GM19452 (cell line): ENCODE measurements around the gene MRC1.
A peak's percentile ranks its signal among the peaks of the same experiment; 100 is the strongest.

ENCODE experiments used
- ATAC-seq: cut with Tn5 transposase; IDR thresholded peaks from one replicate; pipeline ENCODE4 v1.9.1; 2021; ENCODE audit not compliant: unreplicated experiment

Gene MRC1

DNA sequence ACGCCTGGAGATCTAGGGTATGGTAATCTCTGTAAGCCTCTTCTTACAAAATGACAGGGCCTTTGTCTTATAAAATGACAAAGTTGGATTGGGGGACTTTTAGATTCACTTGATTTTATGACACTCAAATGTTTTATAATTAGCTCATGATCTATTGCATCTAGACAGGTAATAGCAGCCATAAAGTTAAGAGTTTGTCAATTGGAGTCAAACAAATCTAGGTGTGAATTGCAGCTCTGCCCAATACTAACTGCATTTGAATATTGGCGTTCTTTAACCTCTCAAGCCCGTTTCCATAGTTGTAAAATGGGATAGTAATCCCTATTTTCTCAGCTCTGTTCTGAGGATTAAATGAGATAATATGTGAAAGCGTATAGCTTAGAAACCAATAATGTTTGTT lies 14.1 kb upstream of the MRC1 start:
- no peak for ATAC-seq

DNA sequence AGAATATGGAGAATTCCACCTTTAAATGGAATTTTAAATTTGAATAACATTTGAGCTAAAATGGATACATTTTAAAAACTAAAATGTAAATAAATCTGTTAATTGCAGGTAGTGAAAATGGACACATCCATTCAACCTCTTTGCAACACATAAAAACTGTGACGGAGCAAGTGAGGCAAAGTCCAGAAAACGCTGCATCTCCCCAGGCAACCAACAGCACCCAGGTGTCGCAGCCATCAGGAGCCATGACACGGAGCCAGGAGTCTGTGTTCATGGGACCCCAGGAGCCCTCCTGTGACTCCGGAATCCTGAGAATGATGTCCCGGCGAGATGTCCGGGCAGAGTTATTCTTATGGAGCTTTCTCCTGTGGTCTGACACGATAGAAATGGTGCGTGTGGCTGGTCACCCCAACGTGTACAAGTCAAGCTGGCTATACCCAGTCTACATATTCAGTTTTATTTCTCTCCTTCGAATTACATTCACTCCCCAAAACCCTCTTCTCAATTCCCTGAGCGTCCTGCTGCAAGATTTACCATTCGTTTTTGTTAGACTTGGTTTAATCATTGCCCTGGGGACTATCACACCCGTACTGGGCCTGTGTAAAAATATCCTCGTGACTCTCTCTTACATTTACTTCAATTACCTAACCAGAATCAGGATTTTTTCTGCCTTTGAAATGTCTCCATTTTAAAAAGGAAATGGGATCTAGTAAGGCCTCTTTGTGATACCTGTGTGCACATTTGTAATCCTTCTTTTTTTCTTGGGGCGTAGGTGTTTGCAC lies 13.1 kb upstream of the MRC1 start:
- ATAC-seq: no peak

DNA sequence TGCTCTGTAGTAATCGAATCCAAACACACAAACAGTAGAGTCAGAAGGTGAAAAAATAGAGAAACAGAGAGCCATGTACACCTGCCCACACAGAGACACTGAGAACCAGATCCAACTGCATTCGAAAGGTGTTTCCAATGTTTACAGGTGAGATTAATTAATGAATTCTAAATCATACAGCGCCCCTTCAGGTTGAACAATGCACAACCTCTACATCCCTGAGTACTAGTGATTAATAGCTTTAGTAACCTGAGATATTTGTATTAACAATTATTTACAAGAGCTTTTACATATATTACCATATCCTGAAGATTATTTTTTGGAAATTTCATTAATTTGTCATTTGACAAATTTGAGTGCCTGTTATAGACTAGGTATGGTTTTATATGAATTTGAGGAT lies 7.6 kb upstream of the MRC1 start:
- no peak for ATAC-seq

DNA sequence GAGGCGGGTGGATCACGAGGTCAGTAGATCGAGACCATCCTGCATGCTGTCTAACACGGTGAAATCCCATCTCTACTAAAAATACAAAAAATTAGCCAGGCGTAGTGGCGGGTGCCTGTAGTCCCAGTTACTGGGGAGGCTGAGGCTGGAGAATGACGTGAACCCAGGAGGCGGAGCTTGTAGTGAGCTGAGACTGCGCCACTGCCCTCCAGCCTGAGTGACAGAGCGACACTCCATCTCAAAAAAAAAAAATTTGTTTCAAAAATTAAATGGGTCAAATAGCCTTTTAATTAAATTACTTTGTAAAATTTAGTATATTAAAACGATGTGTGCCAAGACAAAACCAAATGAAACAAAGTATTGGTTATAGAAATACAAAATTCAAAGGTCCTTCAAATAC lies 6.8 kb upstream of the MRC1 start:
- ATAC-seq: no peak

DNA sequence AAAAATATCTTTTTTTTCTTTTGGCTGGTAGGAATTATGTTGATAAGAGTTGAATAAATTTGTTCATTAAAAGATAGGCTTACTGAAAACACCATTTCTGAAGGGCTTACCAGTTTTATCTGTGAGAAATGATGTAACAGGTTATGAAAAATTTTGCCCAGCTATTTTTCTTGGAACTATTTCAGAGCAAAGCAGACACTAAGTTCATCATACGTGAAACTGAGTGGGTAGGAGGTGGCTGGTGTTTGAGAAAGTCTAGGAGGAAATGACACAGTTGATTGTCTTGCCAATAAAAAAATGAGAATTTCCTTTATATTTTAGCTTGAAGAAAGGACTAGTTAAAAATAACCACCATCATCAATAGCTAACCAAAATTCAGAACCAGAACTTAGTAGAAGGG lies 6.2 kb upstream of the MRC1 start:
- no peak for ATAC-seq

DNA sequence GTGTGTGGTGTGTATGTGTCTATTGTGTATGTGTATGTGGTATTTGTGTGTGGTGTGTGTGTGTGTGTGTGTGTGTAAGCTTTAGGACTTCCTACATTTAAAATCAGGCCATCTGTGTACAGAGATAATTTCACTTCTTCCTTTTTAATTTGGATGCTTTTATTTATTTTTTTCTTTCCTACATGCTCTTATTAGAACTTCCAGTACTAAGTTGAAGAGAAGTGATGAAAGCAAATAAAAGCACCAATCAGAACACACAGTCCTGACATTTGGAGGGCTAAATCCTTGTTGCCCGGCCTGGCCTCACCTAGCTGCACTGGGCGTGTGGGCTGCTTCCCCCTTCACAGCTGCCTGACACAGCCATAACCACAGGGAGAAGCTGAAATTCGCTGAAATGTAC lies 3.8 kb upstream of the MRC1 start:
- peak; percentile 11 for ATAC-seq

DNA sequence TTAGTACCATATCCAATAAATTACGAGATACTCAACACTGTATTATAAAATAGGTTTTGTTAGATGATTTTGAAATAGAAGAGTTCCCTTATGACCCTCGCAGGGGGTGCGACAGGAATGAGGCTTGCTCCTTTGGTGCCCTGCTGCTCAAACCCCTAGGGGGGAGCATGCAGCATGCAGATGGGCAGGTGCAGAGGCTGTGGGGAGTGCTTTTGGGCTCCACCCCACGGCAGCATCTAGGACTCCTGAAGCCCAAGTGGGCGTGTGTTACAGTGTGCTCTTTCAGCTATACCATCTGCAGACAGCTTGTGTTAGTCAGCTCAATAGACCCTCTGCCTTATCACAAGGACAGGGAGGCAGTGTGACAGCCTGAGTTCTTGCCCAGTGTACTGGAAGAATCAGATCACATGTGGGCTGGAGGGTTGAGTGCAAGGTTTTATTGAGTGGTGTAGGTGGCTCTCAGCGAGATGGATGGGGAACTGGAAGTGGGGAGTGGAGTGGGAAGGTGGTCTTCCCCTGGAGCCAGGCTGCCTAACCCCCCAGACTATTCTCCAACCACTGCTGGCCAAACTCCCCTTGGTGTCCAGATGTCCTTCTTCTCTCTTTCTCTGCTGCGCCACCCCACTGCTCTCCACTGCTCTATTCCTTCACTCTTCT lies 3.1 kb upstream of the MRC1 start:
- peak; percentile 87 for ATAC-seq

DNA sequence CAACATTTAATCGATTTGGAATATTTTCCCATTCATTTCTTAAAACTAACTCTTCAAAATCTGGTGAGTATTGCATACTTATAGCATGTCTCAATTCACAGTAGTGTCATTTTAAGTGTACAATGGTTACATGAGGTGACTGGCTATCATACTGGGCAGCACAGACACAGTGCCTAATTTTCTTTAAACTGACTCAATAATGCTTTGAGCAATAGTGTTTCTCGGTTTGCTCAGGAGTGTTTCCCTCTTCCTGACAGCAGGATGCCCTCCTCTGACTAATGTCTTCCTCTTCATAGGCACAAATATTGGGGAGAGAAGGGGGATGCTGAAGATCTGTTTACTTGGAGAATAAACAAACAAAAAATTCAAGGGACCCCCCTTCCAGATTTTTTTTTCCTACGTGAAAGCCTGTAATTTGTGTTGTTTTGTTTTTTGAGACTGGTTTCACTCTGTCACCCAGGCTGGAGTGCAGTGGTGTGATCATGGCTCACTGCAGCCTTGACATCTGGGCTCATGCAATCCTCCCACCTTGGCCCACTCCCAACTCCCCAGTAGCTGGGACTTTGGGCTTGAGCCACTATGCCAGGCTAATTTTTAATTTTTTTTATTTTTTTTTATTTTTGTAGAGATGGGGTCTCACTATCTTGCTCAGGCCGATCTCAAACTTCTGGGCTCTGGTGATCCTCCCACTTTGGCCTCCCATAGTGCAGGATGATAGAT lies 2.2 kb downstream of the MRC1 start:
- no peak for ATAC-seq

DNA sequence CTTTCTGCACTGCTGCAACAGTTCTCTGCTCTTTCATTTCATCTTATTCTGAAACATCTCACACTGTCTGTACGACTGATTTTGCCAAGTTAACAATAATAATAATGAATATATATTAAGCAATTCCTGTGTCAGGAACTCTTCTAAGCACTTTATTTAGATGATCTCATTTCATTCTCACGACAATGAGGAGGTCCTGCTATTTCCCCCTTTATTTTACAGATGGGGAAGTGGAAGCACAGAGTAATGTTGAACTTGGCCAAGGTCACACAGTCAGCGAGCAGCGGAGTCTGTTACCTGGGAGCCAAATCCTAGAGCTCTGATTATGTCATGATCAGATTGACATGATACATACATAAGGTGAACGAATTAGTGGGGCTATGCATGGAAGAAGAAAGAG lies 5.8 kb downstream of the MRC1 start:
- ATAC-seq: no peak

DNA sequence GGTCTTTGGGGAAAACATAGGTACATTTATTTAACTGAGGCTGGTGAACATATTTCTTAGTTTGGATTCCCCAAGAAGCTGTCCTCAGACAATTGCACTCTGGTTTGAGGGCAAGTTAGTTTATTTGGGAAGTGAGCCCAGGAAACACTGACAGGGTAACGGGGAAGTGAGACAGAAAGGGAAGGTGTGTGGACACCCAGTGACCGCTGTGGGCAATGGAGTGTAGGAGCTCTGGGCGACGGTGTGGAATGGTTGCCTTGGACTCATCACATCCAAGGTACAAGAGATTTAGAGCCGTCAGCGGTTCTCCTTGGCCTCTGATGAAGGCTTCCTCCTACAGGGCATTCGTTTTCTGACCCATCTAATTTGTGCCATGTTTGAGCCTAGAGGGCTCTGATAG lies 7.1 kb downstream of the MRC1 start:
- ATAC-seq: no peak

DNA sequence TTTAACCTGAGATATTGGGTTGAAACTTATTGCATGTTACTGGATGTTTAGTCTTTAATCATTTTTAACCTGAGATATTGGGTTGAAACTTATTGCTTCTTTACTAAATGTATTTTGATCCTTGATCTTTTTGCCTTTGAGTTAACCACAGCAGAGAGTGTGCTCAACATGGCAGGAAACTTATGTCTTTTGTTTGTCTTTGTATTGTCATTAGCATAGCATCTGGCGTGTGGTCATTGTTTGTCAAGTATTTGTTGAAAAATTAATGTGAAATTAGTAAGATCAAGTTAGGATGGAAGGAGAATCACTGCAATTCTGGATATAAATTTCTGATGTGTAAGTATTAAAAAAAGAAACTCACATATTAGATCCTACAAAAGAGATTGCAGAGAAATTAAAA lies 8.2 kb downstream of the MRC1 start:
- no peak for ATAC-seq

DNA sequence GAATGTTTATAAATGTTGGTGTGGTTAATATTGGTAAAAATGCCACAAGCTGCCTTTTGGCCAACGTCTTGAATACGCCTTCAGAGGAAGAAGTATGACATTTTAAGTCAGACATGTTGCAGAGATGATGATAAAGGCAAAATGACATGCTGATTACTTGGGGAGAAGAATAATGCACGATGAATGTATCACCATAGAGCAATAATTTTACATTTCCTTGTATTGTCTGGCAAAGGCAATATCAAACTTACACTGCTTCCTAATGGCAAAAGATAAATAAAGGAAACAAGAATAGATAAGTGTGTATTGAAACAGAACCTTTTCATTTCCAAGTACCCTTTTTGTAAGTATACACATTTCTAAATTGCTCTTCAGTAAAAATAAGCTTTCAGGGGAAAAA lies 8.6 kb downstream of the MRC1 start:
- no peak for ATAC-seq

DNA sequence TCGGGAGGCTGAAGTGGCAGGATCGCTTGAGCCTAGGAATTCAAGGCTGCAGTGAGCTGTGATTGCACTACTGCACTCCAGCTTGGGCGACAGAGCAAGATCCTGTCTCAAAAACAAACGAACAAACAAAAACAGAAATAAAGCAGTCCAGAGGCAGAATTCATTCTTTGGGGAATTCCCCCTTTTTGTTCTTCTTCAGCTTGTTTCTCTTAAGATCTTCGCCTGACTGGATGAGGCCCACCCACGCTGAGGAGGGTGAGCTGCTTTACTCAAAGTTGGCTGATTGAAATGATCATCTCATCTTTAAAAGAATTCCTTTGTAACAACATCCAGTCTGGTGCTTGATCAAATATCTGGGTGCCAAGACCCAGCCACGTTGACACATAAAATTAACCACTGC lies 10.7 kb downstream of the MRC1 start:
- no peak for ATAC-seq

DNA sequence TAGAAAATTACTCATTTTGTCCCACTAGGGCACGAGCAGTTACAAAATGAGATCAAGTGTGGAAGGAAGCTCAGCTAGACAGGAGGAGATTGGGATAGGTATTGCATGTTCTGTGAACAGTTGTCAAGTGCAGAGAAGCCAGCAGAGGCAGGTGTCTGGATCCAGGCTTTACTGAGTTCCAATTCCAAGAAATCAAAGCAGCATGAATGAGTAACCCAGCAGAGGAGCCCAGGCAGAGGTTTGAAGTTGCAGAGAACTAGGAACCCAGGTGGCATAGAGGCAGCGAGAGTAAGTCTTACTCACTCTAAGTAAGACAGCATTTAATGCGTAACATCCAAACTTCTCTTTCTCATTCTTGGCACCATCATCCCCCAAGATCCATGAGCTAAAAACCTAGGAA lies 11.8 kb downstream of the MRC1 start:
- ATAC-seq: no peak

DNA sequence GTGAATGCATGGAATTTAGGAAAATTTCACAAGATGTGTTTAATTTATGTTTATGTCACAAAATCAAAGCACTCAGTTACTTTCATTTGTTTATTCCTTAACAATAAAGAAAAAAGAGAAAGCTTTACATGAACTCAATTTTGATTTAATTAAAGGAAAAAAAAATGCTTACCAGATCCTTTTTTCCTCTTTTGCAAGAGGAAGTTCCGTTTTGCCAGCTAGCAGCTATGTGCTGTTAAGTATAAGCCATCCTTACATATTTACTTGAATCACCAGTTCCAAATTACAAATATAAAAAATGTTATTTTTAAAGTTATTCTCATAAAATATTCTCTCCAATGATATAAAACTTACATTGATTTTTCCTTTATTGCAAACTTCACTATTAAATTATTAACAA lies 12.7 kb downstream of the MRC1 start:
- ATAC-seq: no peak

DNA sequence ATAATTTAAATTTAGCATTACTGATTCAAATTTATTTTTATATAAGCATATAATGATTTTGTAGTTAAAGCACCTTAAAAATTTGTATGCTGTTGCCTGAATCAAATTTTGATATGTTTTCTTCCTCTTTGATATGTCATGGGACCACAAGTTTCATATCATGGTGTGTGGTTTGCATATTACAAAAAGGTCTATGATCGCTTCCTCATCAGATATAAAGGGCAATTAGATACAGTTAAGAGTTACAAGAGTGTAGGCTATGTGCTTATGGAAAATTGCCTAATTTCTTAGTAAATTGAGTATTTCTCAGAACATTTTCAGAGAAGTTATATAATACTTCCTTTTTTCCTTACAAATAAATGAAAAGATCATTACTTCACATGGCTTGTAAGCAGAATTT lies 22.2 kb downstream of the MRC1 start:
- no peak for ATAC-seq

DNA sequence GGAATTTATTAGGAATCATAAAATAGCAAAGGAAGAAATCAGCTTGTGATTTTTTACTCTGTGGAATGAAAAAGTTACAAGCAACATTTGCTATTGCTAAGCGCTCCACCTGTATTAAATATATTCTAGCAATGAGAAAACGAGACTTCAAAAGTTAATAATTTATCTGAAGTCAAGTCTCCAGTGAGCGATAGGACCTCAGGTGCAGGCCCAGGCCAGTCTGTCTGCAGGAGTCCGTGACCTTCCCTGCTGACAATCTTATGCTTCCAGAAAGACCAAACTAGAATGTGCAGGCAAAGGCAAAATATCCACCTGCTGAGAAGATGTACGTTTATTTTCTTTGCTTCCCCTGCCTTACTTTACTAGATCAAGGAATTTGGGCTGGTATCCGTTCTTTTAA lies 22.7 kb downstream of the MRC1 start:
- ATAC-seq: no peak

DNA sequence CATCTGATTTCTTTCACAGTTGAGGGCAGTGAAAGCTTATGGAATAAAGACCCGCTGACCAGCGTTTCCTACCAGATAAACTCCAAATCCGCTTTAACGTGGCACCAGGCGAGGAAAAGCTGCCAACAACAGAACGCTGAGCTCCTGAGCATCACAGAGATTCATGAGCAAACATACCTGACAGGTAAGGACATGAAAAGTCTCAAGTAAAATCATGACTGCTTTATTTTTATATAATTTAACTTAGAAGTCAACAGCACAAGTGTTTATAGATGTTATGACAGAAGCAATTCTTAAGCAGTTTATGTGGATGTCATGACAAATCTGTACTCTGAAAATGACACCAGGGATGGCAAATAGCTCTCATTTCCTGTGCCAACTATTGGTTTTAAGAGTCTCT lies 24.5 kb downstream of the MRC1 start:
- ATAC-seq: no peak

DNA sequence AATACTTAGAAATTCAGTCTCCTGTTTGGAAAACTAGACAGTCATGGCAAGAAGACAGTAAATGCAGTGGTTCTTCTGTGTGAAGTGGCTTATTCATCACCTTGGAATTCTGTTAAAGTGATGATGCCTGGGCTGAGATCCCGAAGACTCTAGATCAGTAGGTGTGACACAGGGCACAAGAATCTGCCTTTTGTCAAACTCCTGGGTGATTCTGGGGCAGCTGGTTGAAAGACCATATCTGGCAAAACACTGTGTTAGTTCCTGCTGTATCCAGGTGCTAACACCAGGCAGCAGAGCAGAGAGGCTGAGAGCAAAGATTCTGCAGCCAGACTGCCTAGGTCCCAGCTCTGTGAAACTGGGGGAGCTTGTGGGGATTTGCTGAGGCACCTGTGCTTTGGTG lies 26.5 kb downstream of the MRC1 start:
- no peak for ATAC-seq

DNA sequence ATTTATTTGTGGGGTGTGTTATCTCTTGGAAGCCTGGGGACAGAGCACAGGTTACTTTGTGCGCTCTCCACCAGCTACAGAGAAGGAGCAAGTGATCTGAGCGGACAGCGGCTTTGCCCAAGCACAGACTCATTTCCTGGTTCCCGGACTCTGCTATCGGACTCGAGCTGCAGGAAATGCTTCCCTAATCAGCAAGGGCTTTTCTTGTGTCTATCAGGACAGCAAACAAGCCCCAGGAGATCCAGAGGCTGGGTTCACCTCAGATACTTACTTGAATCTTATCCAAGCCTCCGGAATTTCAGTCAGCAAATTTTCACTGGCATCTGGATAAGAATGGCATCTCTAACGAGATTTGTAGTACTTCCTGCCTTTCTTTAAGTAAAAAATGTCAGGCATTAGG lies 27.8 kb downstream of the MRC1 start:
- ATAC-seq: no peak

DNA sequence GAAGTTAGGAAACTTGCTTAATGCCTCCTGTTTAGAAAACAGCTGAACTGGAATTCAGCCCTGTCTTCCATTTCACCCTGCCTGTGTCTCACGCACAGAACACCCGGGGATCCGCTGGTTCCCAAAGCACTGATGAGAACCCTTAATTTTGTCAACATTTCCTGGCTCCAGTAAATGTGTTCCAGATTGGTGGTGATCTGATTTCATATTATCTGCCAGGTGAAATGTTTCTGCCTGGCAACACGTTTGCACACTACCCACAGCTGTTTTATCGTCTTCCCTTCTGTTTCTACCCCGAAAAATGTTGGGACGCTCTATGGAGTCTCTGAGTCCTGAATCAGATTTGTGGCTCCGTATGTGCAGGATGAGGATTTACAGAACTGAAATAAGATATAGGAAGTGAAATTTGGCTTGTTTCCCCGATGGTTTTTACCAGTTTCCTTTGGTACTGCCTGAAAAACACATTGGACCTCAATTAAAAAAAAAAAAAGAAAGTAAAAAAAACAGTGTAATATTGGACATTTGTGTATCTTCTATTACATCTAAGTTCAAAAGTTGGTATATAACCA lies 29.0 kb downstream of the MRC1 start:
- peak; percentile 61 for ATAC-seq

DNA sequence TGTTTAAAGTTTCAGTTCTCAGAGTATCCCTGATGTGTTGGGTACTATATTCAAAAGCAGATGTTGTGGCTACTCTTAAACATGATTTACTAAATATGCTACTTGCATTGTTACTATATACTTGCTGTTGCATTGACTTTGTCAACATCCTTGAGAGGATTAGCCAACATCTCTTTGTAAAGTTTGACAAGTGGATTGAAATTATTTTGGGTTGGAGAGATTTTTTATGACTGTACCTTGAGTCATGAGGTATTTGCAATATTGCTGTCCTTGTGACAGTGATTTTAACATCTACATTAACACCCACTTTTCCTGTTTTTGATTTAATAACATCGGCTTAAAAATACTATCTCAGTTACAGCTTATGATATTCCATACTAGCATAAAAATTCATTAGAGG lies 31.9 kb downstream of the MRC1 start:
- ATAC-seq: no peak
